Thoracic aorta (tissue), 2 donors: ENCODE data around the gene NUP50. TPM values are rescaled to one million over a fixed set of nuclear protein-coding genes. Genes with fewer than 3 reads are reported as not detected.

ENCODE experiments used
- ATAC-seq: fragments of 150-250 bp; one replicate; pipeline ENCODE4 v1.8.0; 2017; ENCODE audit warnings: low read depth; ENCODE audit not compliant: insufficient number of reproducible peaks, low FRiP score
- DNase-seq: peaks from one replicate; pipeline ENCODE4 v3.0.0-alpha.2; 2020; ENCODE audit warnings: low spot score
- H3K27ac ChIP-seq, 2 donors: fragments of 200-600 bp; sonication (generic); 1 replicate in 1 of 2; 2 replicates in 1 of 2; pipeline ENCODE4 v1.5.1; 2016; ENCODE audit warnings: mild to moderate bottlenecking in 2 of 2, moderate library complexity in 2 of 2
- H3K27me3 ChIP-seq: fragments of 200-600 bp; sonication (generic); replicated peaks from 2 replicates; pipeline ENCODE4 v1.6.0; 2016; ENCODE audit warnings: mild to moderate bottlenecking; ENCODE audit not compliant: insufficient read depth
- H3K36me3 ChIP-seq: fragments of 200-600 bp; sonication (generic); one replicate; pipeline ENCODE4 v1.5.1; 2016
- H3K4me1 ChIP-seq, 2 donors: fragments of 200-600 bp; sonication (generic); 1 replicate in 1 of 2; 2 replicates in 1 of 2; pipeline versions ENCODE4 v1.5.1 to v1.6.0; 2016; ENCODE audit warnings: low read depth in 2 of 2, mild to moderate bottlenecking in 1 of 2; ENCODE audit not compliant: control insufficient read depth in 1 of 2
- H3K4me3 ChIP-seq: fragments of 200-600 bp; sonication (generic); 2 replicates; pipeline ENCODE4 v1.5.1; 2016; ENCODE audit warnings: mild to moderate bottlenecking
- H3K9me3 ChIP-seq: fragments of 200-600 bp; sonication (generic); 2 replicates; pipeline ENCODE4 v1.5.1; 2016
- CTCF ChIP-seq: fragments of 200-600 bp; sonication (generic); IDR thresholded peaks from one replicate; pipeline ENCODE4 v1.5.1; 2019; ENCODE audit warnings: antibody characterized with exemption
- total RNA-seq, 2 donors: library from RNA; depleted of rRNA; stranded (reverse); fragments of >200 nt; gene quantifications; one replicate each; pipeline versions ENCODE4 v1.1.0 to v1.2.3, GENCODE V29; 2016

NUP50 gene
- total RNA-seq, 2 donors from 2014 or later: 27.8 to 31.6 TPM

- ATAC-seq (peak; percentile 53), DNase-seq (peak; percentile 34)
- Histone ChIP-seq H3K36me3 (peaks cover 7% of the 10 kb centered on the region), H3K27ac (peak overlapping the region in 1 of 2 donors; percentile 49), H3K4me3 (no peak overlapping the region), H3K9me3 (no peaks in the 10 kb centered on the region), H3K4me1 (peaks cover 18 to 57% of the 10 kb centered on the region in 2 donors), H3K27me3 (no peaks in the 10 kb centered on the region)
- TF ChIP-seq CTCF: peak; percentile 77
Observed at GRCh38 chr22:45208993-45209838, 45.5 kb downstream of the NUP50 start.

GRCh38 chr22:45210174-45210573 is 46.4 kb downstream of the NUP50 start:
- ATAC-seq: no peak
- H3K27ac ChIP-seq: no peak overlapping the region
- H3K36me3 ChIP-seq: no peaks in the 10 kb centered on the region
- TF ChIP-seq CTCF: no peak
- no peaks in the 10 kb centered on the region for H3K9me3 ChIP-seq
- H3K4me1 ChIP-seq: peaks cover 18 to 57% of the 10 kb centered on the region in 2 donors
- no peak overlapping the region for H3K4me3 ChIP-seq
- H3K27me3 ChIP-seq: no peaks in the 10 kb centered on the region
- DNase-seq: no peak

- no peaks in the 10 kb centered on the region for H3K9me3 ChIP-seq
- H3K27me3 ChIP-seq: no peaks in the 10 kb centered on the region
- ATAC-seq (no peak), DNase-seq (no peak)
- no peaks in the 10 kb centered on the region for H3K36me3 ChIP-seq
- peak overlapping the region; percentile 78 for H3K4me3 ChIP-seq
- TF ChIP-seq CTCF: no peak
- no peak overlapping the region for H3K27ac ChIP-seq
- H3K4me1 ChIP-seq: peaks cover 18 to 57% of the 10 kb centered on the region in 2 donors
Observed at GRCh38 chr22:45210577-45210976, 46.9 kb downstream of the NUP50 start.

GRCh38 chr22:45210991-45211390 is 47.3 kb downstream of the NUP50 start:
- peak overlapping the region; percentile 78 for H3K4me3 ChIP-seq
- H3K4me1 ChIP-seq: peaks cover 18 to 57% of the 10 kb centered on the region in 2 donors
- peak overlapping the region in 1 of 2 donors; percentile 74 for H3K27ac ChIP-seq
- H3K27me3 ChIP-seq: no peaks in the 10 kb centered on the region
- H3K36me3 ChIP-seq: no peaks in the 10 kb centered on the region
- ATAC-seq: no peak
- TF ChIP-seq CTCF: no peak
- H3K9me3 ChIP-seq: no peaks in the 10 kb centered on the region
- DNase-seq: no peak

- H3K36me3 ChIP-seq: no peaks in the 10 kb centered on the region
- H3K27me3 ChIP-seq: no peaks in the 10 kb centered on the region
- DNase-seq (no peak), ATAC-seq (no peak)
- no peaks in the 10 kb centered on the region for H3K9me3 ChIP-seq
- peaks cover 18 to 62% of the 10 kb centered on the region in 2 donors for H3K4me1 ChIP-seq
- peak overlapping the region; percentile 78 for H3K4me3 ChIP-seq
- no peak for TF ChIP-seq CTCF
- H3K27ac ChIP-seq: peak overlapping the region in 1 of 2 donors; percentile 74
Observed at GRCh38 chr22:45211435-45211834, 47.7 kb downstream of the NUP50 start.
